Melanocyte of skin (primary cell): Measurements from ENCODE around the gene DENR. TPM values are rescaled to one million over a fixed set of nuclear protein-coding genes. Genes with fewer than 3 reads are reported as not detected.

ENCODE experiments used
- small RNA-seq, 2 donors: library from RNA; depleted of rRNA; stranded (forward); fragments of <200 nt; gene quantifications; one replicate each; pipeline ENCODE3, GENCODE V24; 2012
- total RNA-seq, 2 donors: library from RNA; depleted of rRNA; stranded (reverse); fragments of >200 nt; gene quantifications; 2 replicates each; pipeline ENCODE4 v1.2.3, GENCODE V29; 2012

The DENR gene, protein sequence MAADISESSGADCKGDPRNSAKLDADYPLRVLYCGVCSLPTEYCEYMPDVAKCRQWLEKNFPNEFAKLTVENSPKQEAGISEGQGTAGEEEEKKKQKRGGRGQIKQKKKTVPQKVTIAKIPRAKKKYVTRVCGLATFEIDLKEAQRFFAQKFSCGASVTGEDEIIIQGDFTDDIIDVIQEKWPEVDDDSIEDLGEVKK
- 10 to 100 TPM; 26.2 to 33.6 TPM for total RNA-seq

DNA sequence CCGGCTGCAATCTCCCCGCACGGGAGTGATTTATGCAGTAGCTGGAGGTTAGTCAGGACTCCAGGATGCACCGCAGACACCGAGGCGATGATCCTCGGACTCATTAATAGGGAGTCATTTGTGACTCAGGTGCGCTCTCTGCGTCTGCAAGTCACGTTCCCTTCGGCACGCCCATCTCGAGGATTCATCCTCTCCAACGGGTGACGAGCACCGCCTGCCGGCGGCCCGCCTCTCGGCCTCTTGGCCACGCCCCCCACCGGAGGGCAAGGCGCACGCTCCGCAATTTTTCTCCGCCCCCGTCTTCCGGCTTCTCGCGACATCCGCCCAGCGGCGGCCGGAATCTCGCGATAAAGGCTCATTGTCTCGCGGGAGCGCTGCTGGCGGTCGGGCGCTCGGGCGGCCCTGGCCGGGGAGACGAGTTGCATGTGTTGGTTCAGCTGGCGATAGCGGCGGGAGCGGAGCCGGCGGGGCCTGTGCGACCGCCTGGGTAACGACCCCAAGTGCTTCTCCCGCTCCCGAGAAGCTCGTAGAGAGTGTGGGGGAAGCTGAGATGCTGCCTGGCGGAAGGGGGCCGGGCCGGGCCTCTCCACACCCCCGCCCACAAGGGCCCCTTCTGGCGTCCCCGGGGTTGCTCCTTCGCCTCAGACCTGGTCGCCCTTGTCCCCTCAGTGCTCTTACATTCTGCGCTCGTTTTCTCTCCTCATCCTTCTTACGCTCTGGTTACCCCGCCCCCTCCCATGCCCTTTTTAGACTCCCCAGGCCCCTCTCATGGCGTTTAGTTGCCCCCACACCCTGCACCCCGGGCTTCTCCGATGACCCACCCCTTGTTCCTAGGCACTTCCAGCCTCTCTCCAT, at the start of gene DENR:
DENR (plus strand) TSS at position 361 of the 855 bp plus-strand sequence. CDS start 878 bp downstream, outside the sequence.

DNA sequence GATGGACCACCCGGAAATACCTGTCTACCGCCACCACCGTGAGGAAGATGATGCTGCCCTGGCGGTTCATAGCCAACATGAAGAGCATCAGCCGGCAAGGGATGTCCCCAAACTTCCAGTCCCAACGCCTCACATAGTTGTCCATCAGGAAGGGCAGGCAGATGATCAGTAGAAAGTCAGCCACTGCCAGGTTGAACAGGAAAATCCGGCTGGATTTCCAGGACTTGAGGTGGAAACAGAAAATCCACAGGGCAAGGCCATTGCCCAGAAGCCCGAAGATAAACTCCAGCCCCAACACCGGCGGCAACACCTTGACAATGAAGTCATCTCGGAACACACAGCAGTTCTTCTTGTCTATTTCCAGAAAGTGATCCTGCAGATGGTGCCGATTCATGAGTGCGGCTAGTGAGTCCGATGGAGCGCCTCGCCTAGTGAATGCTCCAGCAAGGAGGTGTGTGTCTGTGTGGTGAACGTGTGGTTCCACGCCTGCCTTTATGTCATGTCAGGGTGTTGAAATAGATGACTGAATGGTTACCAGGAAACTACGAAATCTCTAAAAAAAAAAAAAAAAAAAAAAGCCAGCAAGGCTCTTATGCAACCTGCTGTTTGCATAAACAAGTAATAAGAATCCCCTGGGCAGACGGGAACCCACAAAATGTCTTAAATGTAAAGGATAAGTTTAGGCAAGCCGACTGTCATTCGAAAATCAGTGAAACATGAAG, 49.6 kb upstream of the DENR start, which contains the start of gene HCAR2:
HCAR2 (minus strand) TSS at position 468 of the 722 bp plus-strand sequence; CDS start at position 394, 74 bp downstream.

DNA sequence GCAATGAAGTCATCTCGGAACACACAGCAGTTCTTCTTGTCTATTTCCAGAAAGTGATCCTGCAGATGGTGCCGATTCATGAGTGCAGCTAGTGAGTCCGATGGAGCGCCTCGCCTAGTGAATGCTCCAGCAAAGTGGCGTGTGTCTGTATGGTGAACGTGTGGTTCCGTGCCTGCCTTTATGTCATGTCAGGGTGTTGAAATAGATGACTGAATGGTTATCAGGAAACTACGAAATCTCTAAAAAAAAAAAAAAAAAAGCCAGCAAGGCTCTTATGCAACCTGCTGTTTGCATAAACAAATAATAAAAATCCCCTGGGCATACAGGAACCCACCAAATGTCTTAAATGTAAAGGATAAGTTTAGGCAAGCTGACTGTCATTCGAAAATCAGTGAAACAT, 36.0 kb upstream of the DENR start, which contains the start of gene HCAR3:
HCAR3 (minus strand) TSS at position 154 of the 400 bp plus-strand sequence; CDS start at position 80, 74 bp downstream.

DNA sequence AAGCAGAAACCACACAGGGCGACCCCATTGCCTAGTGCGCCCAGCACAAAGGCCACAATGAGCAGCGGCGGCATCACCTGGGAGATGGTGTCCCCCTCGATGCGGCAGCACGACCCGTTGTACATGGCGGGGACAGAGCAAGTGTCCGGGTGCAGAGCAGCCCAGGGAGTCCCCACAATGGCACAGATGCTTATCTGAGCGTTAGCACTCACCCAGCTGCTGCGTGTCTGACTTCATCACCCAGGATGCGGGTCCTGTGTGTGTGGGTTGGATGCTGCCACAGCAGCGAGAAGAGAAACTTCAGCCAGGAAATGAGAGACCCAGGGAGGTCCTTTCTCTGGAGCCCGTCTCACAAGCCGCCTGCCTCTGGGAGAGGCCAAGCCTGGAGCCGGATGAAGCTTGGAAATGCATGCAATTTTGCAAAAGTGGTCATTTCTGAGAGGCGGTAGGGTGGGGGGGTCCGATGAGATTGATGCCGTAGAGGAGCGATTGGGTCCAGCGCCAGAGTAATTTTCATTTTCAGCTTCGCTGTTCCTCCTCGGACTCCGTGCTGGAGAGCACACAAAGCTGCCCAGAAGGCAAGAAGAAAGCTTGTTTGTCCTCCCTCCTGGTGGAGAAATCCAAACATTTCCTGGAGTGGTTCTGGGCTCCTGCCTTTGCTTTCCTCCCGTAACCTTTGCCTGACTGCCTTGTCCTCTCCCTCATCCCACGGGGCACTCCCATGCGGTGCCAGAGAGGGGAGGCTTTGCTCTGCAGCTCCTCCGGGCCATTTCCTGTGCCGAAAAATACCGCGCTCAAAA, 22.2 kb upstream of the DENR start, which contains the start of gene HCAR1:
HCAR1 (minus strand) TSS at position 630 of the 800 bp plus-strand sequence; CDS start at position 125, 505 bp downstream.

Small RNA genes lying within 50 kb of the gene (small RNA-seq; reads per million reads assigned to genes)
- gene AC026333.2 (0 reads per million in 2 donors), gene RF00019 (0 reads per million in 2 donors)

Other genes with a start within 250 kb of the DENR start
- gene RSRC2, start 225.9 kb upstream of the DENR start, total RNA-seq: 10 to 100 TPM; 25.8 to 30.3 TPM
- gene KNTC1, start 225.6 kb upstream of the DENR start, total RNA-seq: 10 to 100 TPM; 31.3 to 52.9 TPM
- gene HCAR2, start 49.5 kb upstream of the DENR start, total RNA-seq: not detected
- gene HCAR3, start 36.0 kb upstream of the DENR start, total RNA-seq: not detected
- gene HCAR1, start 22.0 kb upstream of the DENR start, total RNA-seq: under 1 TPM; under 0.01 to 0.33 TPM
- under 1 TPM; 0.33 to 0.69 TPM for gene CCDC62, start 21.7 kb downstream of the DENR start, total RNA-seq
- gene HIP1R, start 82.6 kb downstream of the DENR start, total RNA-seq: 10 to 100 TPM; 16.0 to 29.9 TPM
- 10 to 100 TPM; 61.3 to 82.3 TPM for gene VPS37B, start 143.3 kb downstream of the DENR start, total RNA-seq
- 10 to 100 TPM; 13.8 to 26.3 TPM for gene ABCB9, start 213.6 kb downstream of the DENR start, total RNA-seq
- gene OGFOD2, start 222.4 kb downstream of the DENR start, total RNA-seq: 10 to 100 TPM; 11.4 to 12.7 TPM
- gene ARL6IP4, start 227.9 kb downstream of the DENR start, total RNA-seq: 100 to 1,000 TPM in 1 of 2 donors, 10 to 100 TPM in 1; 90.2 to 121 TPM